ENCODE measurements around the gene MAPK10.

The MAPK10 gene

GRCh38 chr4:86129546-86129945 lies 230.3 kb downstream of the MAPK10 start:
- TF ChIP-seq CTCF (IDR thresholded peaks at IDR 0.05; ENCODE audit: low read depth, low read length), result no peak
- no peak for DNase-seq (ENCODE audit: extremely low read depth, low read depth)

- TF ChIP-seq CTCF (IDR thresholded peaks at IDR 0.05; ENCODE audit: low read depth, low read length), result no peak
- no peak for DNase-seq (ENCODE audit: extremely low read depth, low read depth)
Observed at GRCh38 chr4:86122404-86122803, 237.4 kb downstream of the MAPK10 start.

- TF ChIP-seq CTCF (IDR thresholded peaks at IDR 0.05; ENCODE audit: low read depth, low read length), result no peak
- DNase-seq (ENCODE audit: extremely low read depth, low read depth), result no peak
Observed at GRCh38 chr4:86118711-86119110, 241.1 kb downstream of the MAPK10 start.

- TF ChIP-seq CTCF (IDR thresholded peaks at IDR 0.05; ENCODE audit: low read depth, low read length), result no peak
- peak; percentile 78 for DNase-seq (ENCODE audit: extremely low read depth, low read depth)
Observed at GRCh38 chr4:86117705-86118302, 242.0 kb downstream of the MAPK10 start.

GRCh38 chr4:86114563-86114962 lies 245.3 kb downstream of the MAPK10 start:
- no peak for TF ChIP-seq CTCF (IDR thresholded peaks at IDR 0.05; ENCODE audit: low read depth, low read length)
- DNase-seq (ENCODE audit: extremely low read depth, low read depth), result no peak

- no peak for TF ChIP-seq CTCF (IDR thresholded peaks at IDR 0.05; ENCODE audit: low read depth, low read length)
- no peak for DNase-seq (ENCODE audit: extremely low read depth, low read depth)
Observed at GRCh38 chr4:86108834-86109233, 251.0 kb downstream of the MAPK10 start.

- no peak for DNase-seq (ENCODE audit: extremely low read depth, low read depth)
- no peak for TF ChIP-seq CTCF (IDR thresholded peaks at IDR 0.05; ENCODE audit: low read depth, low read length)
Observed at GRCh38 chr4:86108137-86108536, 251.7 kb downstream of the MAPK10 start.
